Psoas muscle (tissue), 8 donors: ENCODE measurements around the gene NXPH3. TPM values are rescaled to one million over a fixed set of nuclear protein-coding genes. Genes with fewer than 3 reads are reported as not detected.

ENCODE experiments used
- ATAC-seq, 4 donors: fragments of 200-7000 bp; cut with Tn5 transposase; one replicate each; pipeline ENCODE4 v1.9.1; 2020; ENCODE audit warnings: moderate library complexity in 3 of 4, mild to moderate bottlenecking in 2 of 4
- DNase-seq, 2 donors: peaks; one replicate each; pipeline ENCODE4 v3.0.0-alpha.2; 2020
- H3K27ac ChIP-seq: fragments of 200-600 bp; one replicate; pipeline ENCODE4 v1.8.0; 2022
- H3K27me3 ChIP-seq, 3 donors: fragments of 200-600 bp in 1 of 3; one replicate each; pipeline versions ENCODE4 v1.6.1 to v1.8.0; 2013 to 2022; ENCODE audit warnings: low read length in 2 of 3, mild to moderate bottlenecking in 2 of 3, moderate library complexity in 1 of 3; ENCODE audit not compliant: insufficient read depth in 3 of 3
- H3K36me3 ChIP-seq, 2 donors: fragments of 200-600 bp in 1 of 2; one replicate each; pipeline versions ENCODE4 v1.6.1 to v1.8.0; 2013 to 2022; ENCODE audit warnings: low read depth in 1 of 2, mild to moderate bottlenecking in 1 of 2, moderate library complexity in 1 of 2; ENCODE audit not compliant: insufficient read depth in 1 of 2
- H3K4me1 ChIP-seq: fragments of 200-600 bp; one replicate; pipeline ENCODE4 v1.8.0; 2022
- H3K4me3 ChIP-seq: fragments of 200-600 bp; one replicate; pipeline ENCODE4 v1.8.0; 2022; ENCODE audit warnings: mild to moderate bottlenecking
- H3K9me3 ChIP-seq: fragments of 200-600 bp; one replicate; pipeline ENCODE4 v1.8.0; 2022
- WGBS, 3 donors: extraction: QIAGEN DNeasy Blood & Tissue Kit; methylation state at CpG; one replicate each; pipeline versions ENCODE4 v1.1.6 to v1.1.7; 2013; 5-methylcytosine and 5-hydroxymethylcytosine counted together
- intact Hi-C, 2 donors: fragments of 100-400 bp; cut with DNase I; formaldehyde crosslinking; loops; one replicate each; pipeline versions ENCODE4 v1.11.0 to v1.14.2; 2022
- polyA plus RNA-seq, 3 donors: library from polyadenylated mRNA; stranded (reverse); fragments of 200-250 nt; gene quantifications; one replicate each; pipeline ENCODE4 v1.2.3, GENCODE V29; 2013
- total RNA-seq, 4 donors: library from RNA; stranded (reverse); fragmentation: NEBNext Ultra II Directional in 2 of 4; extraction: Animal tissue kit (Norgen Biotek cat#: 25700) in 2 of 4; gene quantifications; one replicate each; pipeline versions ENCODE4 v1.2.1 to v1.2.4, GENCODE V29; 2021 to 2023
- TF ChIP-seq, protein P1 (sequence below): fragments of 200-600 bp; IDR thresholded peaks from one replicate; pipeline ENCODE4 v1.8.0; 2022; ENCODE audit warnings: antibody characterized with exemption
- donor health status: healthy with polysubstance abuse.
- donor health status: DM: no; HTN: no; CAD: no; lungs with moderate emphysema.
- donor health status: Bipolar disorder and iron deficiency.
- donor health status: healthy.
- donor health status: DM: yes; HTN: yes; CAD: no.
- donor health status: DM: no; HTN: no; CAD: no.
- donor health status: DM: no; HTN: no; CAD: no.
- donor health status: DM: yes; HTN: yes; CAD: no.

The NXPH3 gene
- total and polyA plus RNA-seq, 7 donors = 0.39 to 1.8 (median 0.55) TPM

DNA sequence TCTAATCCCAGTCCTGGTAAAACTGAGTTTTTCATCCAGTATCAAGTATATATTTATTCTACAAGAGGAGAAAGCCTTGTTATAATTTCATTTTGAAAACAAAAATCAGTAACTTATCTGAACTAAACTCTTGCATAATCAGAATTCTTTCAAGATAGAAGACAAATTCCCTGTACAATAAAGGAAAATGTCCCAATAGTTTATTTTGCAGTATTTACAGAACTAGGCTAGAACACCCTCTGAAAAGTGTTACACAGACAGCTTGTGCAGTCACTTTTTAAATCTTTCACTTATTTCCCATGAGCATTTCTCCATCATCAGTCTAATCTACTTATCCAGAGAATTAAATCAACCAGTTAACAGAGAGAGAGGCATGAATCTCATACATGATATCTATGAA is 53.8 kb downstream of the NXPH3 start:
- no peaks in the 10 kb centered on the region for H3K9me3 ChIP-seq
- ATAC-seq (no peak), DNase-seq (no peak)
- peak overlapping the region; percentile 25 for H3K27ac ChIP-seq
- intact Hi-C loops = no loop called here
- peaks cover 89% of the 10 kb centered on the region for H3K4me1 ChIP-seq
- TF ChIP-seq, protein P1, sequence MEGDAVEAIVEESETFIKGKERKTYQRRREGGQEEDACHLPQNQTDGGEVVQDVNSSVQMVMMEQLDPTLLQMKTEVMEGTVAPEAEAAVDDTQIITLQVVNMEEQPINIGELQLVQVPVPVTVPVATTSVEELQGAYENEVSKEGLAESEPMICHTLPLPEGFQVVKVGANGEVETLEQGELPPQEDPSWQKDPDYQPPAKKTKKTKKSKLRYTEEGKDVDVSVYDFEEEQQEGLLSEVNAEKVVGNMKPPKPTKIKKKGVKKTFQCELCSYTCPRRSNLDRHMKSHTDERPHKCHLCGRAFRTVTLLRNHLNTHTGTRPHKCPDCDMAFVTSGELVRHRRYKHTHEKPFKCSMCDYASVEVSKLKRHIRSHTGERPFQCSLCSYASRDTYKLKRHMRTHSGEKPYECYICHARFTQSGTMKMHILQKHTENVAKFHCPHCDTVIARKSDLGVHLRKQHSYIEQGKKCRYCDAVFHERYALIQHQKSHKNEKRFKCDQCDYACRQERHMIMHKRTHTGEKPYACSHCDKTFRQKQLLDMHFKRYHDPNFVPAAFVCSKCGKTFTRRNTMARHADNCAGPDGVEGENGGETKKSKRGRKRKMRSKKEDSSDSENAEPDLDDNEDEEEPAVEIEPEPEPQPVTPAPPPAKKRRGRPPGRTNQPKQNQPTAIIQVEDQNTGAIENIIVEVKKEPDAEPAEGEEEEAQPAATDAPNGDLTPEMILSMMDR = no peak
- peaks cover 0 to 4% of the 10 kb centered on the region in 2 donors for H3K36me3 ChIP-seq
- H3K27me3 ChIP-seq = no peaks in the 10 kb centered on the region
- H3K4me3 ChIP-seq = peak overlapping the region; percentile 5

DNA sequence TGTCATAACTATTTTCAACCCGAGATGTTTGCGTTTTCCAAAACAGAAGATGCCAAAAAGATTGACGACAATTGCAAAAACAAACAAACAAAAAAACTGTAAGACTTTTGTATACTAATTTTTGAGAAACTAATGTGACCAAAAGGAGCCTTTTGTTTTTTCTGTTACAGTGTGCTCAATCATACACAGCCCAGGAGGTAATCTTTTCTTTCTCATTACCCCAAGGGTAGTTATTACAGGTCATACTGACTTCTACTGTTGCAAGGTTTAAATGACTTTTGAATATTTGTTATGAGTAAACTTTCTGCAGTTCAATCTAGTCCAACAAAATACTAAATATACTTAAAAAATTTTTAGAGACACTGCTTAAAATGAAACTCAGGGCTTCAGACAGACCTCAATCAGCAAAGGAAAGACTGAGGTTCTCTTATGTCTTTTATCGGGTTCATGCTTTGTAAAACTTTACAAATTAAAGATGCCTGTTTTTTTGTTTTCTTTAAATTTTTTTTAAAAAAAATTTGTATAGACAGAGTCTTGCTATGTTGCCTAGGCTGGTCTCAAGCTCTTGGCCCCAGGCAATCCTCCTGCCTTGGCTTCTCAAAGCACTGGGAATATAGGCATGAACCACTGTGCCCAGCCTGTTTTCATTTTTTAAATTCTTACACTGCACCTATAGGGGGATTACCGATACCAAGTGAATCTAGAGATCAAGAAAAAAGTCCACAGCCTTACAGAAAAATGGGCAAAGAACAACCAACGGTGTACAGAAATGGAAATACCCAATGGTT is 54.6 kb downstream of the NXPH3 start:
- 51 to 67% (median 55%) methylated on average over 6 of the region's 6 CpGs for WGBS, 3 donors
- H3K27me3 ChIP-seq = no peaks in the 10 kb centered on the region
- TF ChIP-seq, protein P1 = no peak
- ATAC-seq = no peak
- H3K9me3 ChIP-seq = no peaks in the 10 kb centered on the region
- peaks cover 91% of the 10 kb centered on the region for H3K4me1 ChIP-seq
- peak overlapping the region; percentile 25 for H3K27ac ChIP-seq
- intact Hi-C loops = no loop called here
- no peak for DNase-seq
- no peak overlapping the region for H3K4me3 ChIP-seq
- peaks cover 0 to 4% of the 10 kb centered on the region in 2 donors for H3K36me3 ChIP-seq

DNA sequence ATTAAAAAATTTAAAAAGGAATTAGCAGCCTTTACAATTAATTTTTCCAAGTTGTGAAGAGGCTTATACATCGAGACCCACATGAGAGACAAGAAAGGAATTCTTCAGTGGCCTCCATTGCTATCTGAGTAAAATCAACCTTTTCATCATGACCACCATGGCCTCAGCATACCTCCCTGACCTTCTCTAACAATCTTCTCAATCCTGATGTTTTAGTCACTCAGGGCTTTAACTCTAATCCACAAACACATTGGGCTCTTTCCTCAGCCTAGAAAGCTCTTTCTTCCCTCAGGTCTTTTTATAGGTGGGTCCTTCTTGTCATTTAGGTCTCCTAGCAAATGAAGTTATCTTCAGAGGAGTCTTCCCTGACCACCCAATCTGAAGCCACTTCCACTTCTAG is 55.8 kb downstream of the NXPH3 start:
- DNase-seq = no peak
- no peak overlapping the region for H3K4me3 ChIP-seq
- 84 to 99% (median 97%) methylated on average over 1 of the region's 1 CpG for WGBS, 3 donors
- H3K27ac ChIP-seq = peak overlapping the region; percentile 71
- H3K36me3 ChIP-seq = no peaks in the 10 kb centered on the region
- no peaks in the 10 kb centered on the region for H3K27me3 ChIP-seq
- intact Hi-C loops = no loop called here
- ATAC-seq = no peak
- TF ChIP-seq, protein P1 = no peak
- no peaks in the 10 kb centered on the region for H3K9me3 ChIP-seq
- peaks cover 86% of the 10 kb centered on the region for H3K4me1 ChIP-seq

Other genes with a start within 250 kb of the NXPH3 start
- gene ZNF652, start 213.6 kb upstream of the NXPH3 start, total RNA-seq = 10 to 100 TPM; 21.3 to 30.1 (median 23.8) TPM
- gene ZNF652, start 213.6 kb upstream of the NXPH3 start, polyA plus RNA-seq = 10 to 100 TPM in 1 of 3 donors, 1 to 10 TPM in 2; 3.1 to 15.5 (median 8.1) TPM
- gene PHB1, start 161.0 kb upstream of the NXPH3 start, total RNA-seq = 100 to 1,000 TPM; 134 to 209 (median 168) TPM
- gene PHB1, start 161.0 kb upstream of the NXPH3 start, polyA plus RNA-seq = 100 to 1,000 TPM; 175 to 364 (median 210) TPM
- gene NGFR, start 80.6 kb upstream of the NXPH3 start, total RNA-seq = 10 to 100 TPM in 1 of 4 donors, 1 to 10 TPM in 3; 1.6 to 13.5 (median 3.7) TPM
- 1 to 10 TPM in 1 of 3 donors, under 1 TPM in 2; 0.74 to 5.1 (median 0.77) TPM for gene NGFR, start 80.6 kb upstream of the NXPH3 start, polyA plus RNA-seq
- 10 to 100 TPM; 37.1 to 59.7 (median 52.0) TPM for gene SPOP, start 102.2 kb downstream of the NXPH3 start, total RNA-seq
- gene SPOP, start 102.2 kb downstream of the NXPH3 start, polyA plus RNA-seq = 10 to 100 TPM; 31.2 to 64.9 (median 35.5) TPM
- 10 to 100 TPM; 39.5 to 69.5 (median 60.9) TPM for gene SLC35B1, start 132.1 kb downstream of the NXPH3 start, total RNA-seq
- 10 to 100 TPM; 60.7 to 85.7 (median 83.5) TPM for gene SLC35B1, start 132.1 kb downstream of the NXPH3 start, polyA plus RNA-seq
- 1 to 10 TPM in 3 of 4 donors, under 1 TPM in 1; 0.71 to 5.1 (median 2.2) TPM for gene FAM117A, start 188.3 kb downstream of the NXPH3 start, total RNA-seq
- gene FAM117A, start 188.3 kb downstream of the NXPH3 start, polyA plus RNA-seq = 1 to 10 TPM; 1.8 to 2.7 (median 2.1) TPM
- gene KAT7, start 212.8 kb downstream of the NXPH3 start, total RNA-seq = 10 to 100 TPM; 27.6 to 60.7 (median 54.7) TPM
- gene KAT7, start 212.8 kb downstream of the NXPH3 start, polyA plus RNA-seq = 10 to 100 TPM; 15.4 to 34.1 (median 16.5) TPM